Myometrial cell (primary cell): ENCODE results near the gene RNF168. TPM values are rescaled to one million over a fixed set of nuclear protein-coding genes. Genes with fewer than 3 reads are reported as not detected.

ENCODE experiments used
- total RNA-seq: library from RNA; depleted of rRNA; stranded (reverse); fragments of >200 nt; gene quantifications from 2 replicates; pipeline ENCODE4 v1.2.3, GENCODE V29; 2015

Gene RNF168, protein sequence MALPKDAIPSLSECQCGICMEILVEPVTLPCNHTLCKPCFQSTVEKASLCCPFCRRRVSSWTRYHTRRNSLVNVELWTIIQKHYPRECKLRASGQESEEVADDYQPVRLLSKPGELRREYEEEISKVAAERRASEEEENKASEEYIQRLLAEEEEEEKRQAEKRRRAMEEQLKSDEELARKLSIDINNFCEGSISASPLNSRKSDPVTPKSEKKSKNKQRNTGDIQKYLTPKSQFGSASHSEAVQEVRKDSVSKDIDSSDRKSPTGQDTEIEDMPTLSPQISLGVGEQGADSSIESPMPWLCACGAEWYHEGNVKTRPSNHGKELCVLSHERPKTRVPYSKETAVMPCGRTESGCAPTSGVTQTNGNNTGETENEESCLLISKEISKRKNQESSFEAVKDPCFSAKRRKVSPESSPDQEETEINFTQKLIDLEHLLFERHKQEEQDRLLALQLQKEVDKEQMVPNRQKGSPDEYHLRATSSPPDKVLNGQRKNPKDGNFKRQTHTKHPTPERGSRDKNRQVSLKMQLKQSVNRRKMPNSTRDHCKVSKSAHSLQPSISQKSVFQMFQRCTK
- 9.8 and 13.3 TPM in 2 replicates for total RNA-seq

DNA sequence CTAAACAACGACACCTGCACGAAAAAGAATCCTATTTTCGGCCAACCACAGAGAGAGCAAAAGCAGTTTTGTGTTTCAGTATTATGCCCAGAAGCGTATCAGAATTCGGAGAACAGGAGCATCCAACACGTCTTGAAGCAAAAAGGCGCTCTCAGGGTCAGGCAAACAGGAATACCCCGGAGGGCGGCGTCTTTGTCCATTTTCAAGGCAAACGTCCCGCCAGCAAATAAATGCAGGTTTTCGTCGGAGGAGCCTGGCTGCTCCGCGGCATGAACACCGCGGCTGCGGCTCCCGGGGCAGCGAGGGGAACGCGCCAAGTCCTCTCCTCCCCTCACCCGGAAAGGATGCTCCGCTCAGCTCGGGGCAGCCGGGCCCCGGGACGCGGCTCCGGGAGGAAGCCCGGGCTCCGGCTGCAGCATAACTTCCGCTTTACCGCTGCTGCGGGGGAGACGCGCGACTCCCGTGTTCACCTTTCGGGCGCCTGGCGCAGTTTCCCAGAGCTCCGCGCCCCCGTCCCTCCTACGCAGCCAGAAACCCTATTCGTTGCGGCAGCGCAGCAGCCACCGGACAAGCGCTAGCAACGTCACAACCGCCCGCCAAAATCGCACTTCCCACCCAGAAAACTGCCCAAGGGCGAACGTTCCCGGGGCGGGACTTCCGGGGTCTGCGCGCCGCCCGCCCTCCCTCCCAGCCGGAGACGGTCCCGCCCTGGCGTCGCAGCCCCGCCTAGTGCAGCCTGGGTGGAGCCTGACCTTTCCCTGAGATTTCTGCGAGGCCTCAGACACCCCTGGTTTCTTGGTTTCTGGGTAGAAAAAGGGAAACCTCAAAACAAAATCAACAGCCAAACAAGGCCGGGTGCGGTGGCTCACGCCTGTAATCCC, at the start of gene RNF168:
RNF168 (minus strand) TSS at position 573 of the 881 bp plus-strand sequence. CDS start 595 bp downstream, outside the sequence.

DNA sequence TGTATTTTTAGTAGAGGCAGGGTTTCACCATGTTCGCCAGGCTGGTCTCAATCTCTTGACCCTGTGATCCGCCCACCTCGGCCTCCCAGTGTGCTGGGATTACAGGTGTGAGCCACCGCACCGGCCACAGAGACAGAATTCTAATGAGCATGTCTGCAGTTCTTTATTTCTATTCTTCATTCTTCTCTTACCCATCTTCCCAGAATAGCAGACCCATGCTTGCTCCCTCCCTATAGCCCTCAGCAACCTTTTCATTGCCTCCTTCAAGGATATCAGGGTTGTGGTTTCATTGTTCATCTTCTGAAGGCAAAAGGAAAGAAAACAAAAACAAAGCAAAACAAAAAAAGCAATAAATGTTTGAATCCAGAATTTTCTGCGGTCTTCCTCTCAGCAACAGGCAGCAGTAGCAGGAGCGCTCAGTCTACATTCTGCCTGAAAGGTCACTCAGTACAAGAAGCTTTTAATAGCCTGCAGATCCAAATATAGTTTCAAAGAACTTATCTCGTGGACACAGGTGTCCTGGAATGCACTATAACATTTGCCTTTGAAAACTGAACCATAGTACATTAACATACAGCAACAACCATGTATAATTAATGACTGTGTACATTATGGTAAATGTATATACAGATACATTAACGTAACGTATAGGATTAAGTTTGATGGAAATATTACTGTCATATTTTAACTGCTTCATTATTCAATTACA, 11.5 kb upstream of the RNF168 start, which contains the start of gene SMCO1:
SMCO1 (minus strand) TSS at position 434 of the 709 bp plus-strand sequence; CDS start at position 297, 137 bp downstream.

DNA sequence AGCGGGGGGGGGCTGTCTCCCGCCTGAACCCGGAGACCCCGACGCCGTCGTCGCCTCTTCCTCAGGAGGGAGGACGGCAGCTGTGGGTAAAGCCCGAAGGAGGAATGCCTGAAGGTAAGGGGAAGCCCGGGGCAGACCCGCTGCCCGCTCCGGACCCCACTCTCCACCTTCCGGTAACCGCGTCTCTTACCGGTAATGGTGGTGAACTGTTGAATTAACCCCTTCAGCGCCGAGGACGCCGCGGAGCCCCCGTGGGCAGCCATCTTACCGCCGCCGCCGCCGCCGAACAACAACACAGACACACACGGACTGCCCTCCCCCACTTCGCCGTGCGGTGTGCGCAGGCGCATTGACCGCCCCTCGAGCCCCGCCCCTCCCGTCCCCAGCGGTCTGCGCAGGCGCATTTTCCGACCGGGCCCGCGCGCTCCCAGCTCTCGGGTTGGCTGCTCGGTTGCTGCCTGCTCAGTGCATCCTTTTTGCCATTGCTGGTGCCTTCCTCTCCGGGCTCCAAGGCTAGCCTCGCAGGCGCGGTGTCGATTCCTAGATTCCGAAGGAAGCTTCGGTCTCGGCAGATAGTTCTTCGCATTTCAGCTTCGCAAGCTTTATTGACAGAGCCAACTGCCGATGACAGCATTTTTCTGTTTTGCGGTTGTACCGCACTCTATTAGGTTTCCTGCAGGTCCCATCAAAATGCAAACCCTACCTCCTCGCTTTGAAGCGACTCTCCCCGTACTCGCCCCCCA, 71.3 kb downstream of the RNF168 start, which contains the start of gene UBXN7:
UBXN7 (minus strand) TSS at position 291 of the 743 bp plus-strand sequence; CDS start at position 263, 28 bp downstream.

Other genes starting within 250 kb of the RNF168 start
- gene PCYT1A, start 216.0 kb downstream of the RNF168 start, total RNA-seq: 84.5 and 114 TPM in 2 replicates
- gene DYNLT2B, start 185.5 kb downstream of the RNF168 start, total RNA-seq: 12.6 and 30.8 TPM in 2 replicates
- gene TM4SF19, start 165.4 kb downstream of the RNF168 start, total RNA-seq: 1.7 and 4.1 TPM in 2 replicates
- 5.8 and 9.6 TPM in 2 replicates for gene UBXN7, start 71.3 kb downstream of the RNF168 start, total RNA-seq
- gene SMCO1, start 11.6 kb upstream of the RNF168 start, total RNA-seq: not detected in 2 replicates
- 3.2 and 8.3 TPM in 2 replicates for gene WDR53, start 64.8 kb upstream of the RNF168 start, total RNA-seq
- 6.4 and 8.4 TPM in 2 replicates for gene FBXO45, start 64.9 kb upstream of the RNF168 start, total RNA-seq
- gene NRROS, start 135.9 kb upstream of the RNF168 start, total RNA-seq: under 0.01 TPM in 1 of 2 replicates, not detected in the other
- 2.5 and 3.5 TPM in 2 replicates for gene CEP19, start 208.5 kb upstream of the RNF168 start, total RNA-seq
- 30.5 and 31.1 TPM in 2 replicates for gene PIGX, start 208.6 kb upstream of the RNF168 start, total RNA-seq
- gene PAK2, start 236.1 kb upstream of the RNF168 start, total RNA-seq: 27.1 and 43.8 TPM in 2 replicates